SK-N-SH treated with all-trans-retinoic acid at 6 μM for 48 hours (cell line): ENCODE results near the gene MYO15A.

Source experiments
- ARNTL ChIP-seq: fragments of 450-650 bp; formaldehyde crosslinking; IDR thresholded peaks from 2 replicates; pipeline ENCODE4 v1.5.0; 2020; ENCODE audit warnings: low read depth, mild to moderate bottlenecking, moderate library complexity, borderline replicate concordance
- CREB5 ChIP-seq: fragments of 250-450 bp; sonication (Bioruptor Pico); IDR thresholded peaks from 2 replicates; pipeline ENCODE4 v1.5.1; 2020; ENCODE audit warnings: low read depth, mild to moderate bottlenecking, moderate library complexity
- GLIS3 ChIP-seq: fragments of 250-450 bp; sonication (Bioruptor Pico); IDR thresholded peaks from 2 replicates; pipeline ENCODE4 v1.5.0; 2020; ENCODE audit warnings: mild to moderate bottlenecking, moderate library complexity
- OSR1 ChIP-seq: fragments of 250-450 bp; sonication (Bioruptor Pico); IDR thresholded peaks from 2 replicates; pipeline ENCODE4 v1.8.0; 2022; ENCODE audit warnings: moderate library complexity, mild to moderate bottlenecking, inconsistent platforms
- PATZ1 ChIP-seq: fragments of 250-450 bp; sonication (Bioruptor Pico); IDR thresholded peaks from 2 replicates; pipeline ENCODE4 v1.8.0; 2020; ENCODE audit warnings: mild to moderate bottlenecking, moderate library complexity, borderline replicate concordance
- POU6F1 ChIP-seq: fragments of 250-450 bp; sonication (Bioruptor Pico); IDR thresholded peaks from 2 replicates; pipeline ENCODE4 v1.8.0; 2021; ENCODE audit warnings: low read depth, mild to moderate bottlenecking, moderate library complexity, borderline replicate concordance
- RARB ChIP-seq: fragments of 250-450 bp; sonication (Bioruptor Pico); IDR thresholded peaks from 2 replicates; pipeline ENCODE4 v1.8.0; 2021; ENCODE audit warnings: mild to moderate bottlenecking, moderate library complexity
- SNAI2 ChIP-seq: fragments of 250-450 bp; sonication (Bioruptor Pico); IDR thresholded peaks from 2 replicates; pipeline ENCODE4 v1.5.0; 2020; ENCODE audit warnings: mild to moderate bottlenecking, moderate library complexity
- ZFP3 ChIP-seq: fragments of 250-450 bp; sonication (Bioruptor Pico); IDR thresholded peaks from 2 replicates; pipeline ENCODE4 v1.5.0; 2020; ENCODE audit warnings: mild to moderate bottlenecking, moderate library complexity
- ZFP30 ChIP-seq: fragments of 450-650 bp; formaldehyde crosslinking; IDR thresholded peaks from 2 replicates; pipeline ENCODE4 v1.5.0; 2022; ENCODE audit warnings: mild to moderate bottlenecking, moderate library complexity
- ZNF70 ChIP-seq: fragments of 450-650 bp; formaldehyde crosslinking; IDR thresholded peaks from 2 replicates; pipeline ENCODE4 v1.5.0; 2020; ENCODE audit warnings: mild to moderate bottlenecking, moderate library complexity

- TF ChIP-seq POU6F1 (CRISPR knock-in tag) (no peak), ZFP3 (CRISPR knock-in tag) (no peak), ZFP30 (no peak), CREB5 (CRISPR knock-in tag) (no peak), RARB (CRISPR knock-in tag) (no peak), PATZ1 (CRISPR knock-in tag) (no peak), OSR1 (CRISPR knock-in tag) (no peak), SNAI2 (CRISPR knock-in tag) (no peak), ARNTL (no peak), GLIS3 (CRISPR knock-in tag) (no peak), ZNF70 (CRISPR knock-in tag) (no peak)
Observed at GRCh38 chr17:18190628-18191235, 82.2 kb downstream of the MYO15A start.
